ENCODE results near the gene TMEM131L. TPM values are rescaled to one million over a fixed set of nuclear protein-coding genes. Genes with fewer than 3 reads are reported as not detected.
A peak's percentile ranks its signal among the peaks of the same experiment; 100 is the strongest.

Gene TMEM131L
- polyA plus RNA-seq, 3 donors: 11.2 to 58.3 (median 26.0) TPM

GRCh38 chr4:153497091-153497531 lies 31.0 kb downstream of the TMEM131L start:
- Histone ChIP-seq H3K36me3 (replicated peaks in 1 of 2; ENCODE audit: control insufficient read depth in 1 of 2, insufficient read depth in 2 of 2, low read length in 2 of 2) (peaks cover 15 to 67% of the 10 kb centered on the region in 2 donors), H4K20me1 (ENCODE audit: insufficient read depth, low read length) (peaks cover 97% of the 10 kb centered on the region), H3K4me1 (ENCODE audit: control insufficient read depth in 1 of 2, insufficient read depth in 2 of 2, low read length in 2 of 2) (no peaks in the 10 kb centered on the region), H3K27ac (ENCODE audit: low read depth in 1 of 2, low read length in 2 of 2) (no peak overlapping the region), H3K9me3 (replicated peaks in 1 of 2; ENCODE audit: control insufficient read depth in 1 of 2, insufficient read depth in 1 of 2, low read length in 2 of 2) (no peaks in the 10 kb centered on the region), H3K79me2 (ENCODE audit: insufficient read depth, low read length) (peaks cover 96% of the 10 kb centered on the region), H3K4me3 (replicated peaks in 1 of 3; ENCODE audit: low read depth in 2 of 3, low read length in 3 of 3) (no peak overlapping the region), H3K27me3 (ENCODE audit: control insufficient read depth in 2 of 2, insufficient read depth in 2 of 2, low read length in 2 of 2) (no peaks in the 10 kb centered on the region), H3K4me2 (replicated peaks; ENCODE audit: extremely low read depth, low read length, poor library complexity, severe bottlenecking) (no peak overlapping the region), H3K9ac (ENCODE audit: insufficient read depth, low read length, poor library complexity, severe bottlenecking) (no peak overlapping the region), H2AFZ (ENCODE audit: insufficient read depth, low read depth, low read length, poor library complexity, severe bottlenecking) (no peak overlapping the region)
- Mint-ChIP-seq H3K27ac (peak overlapping the region in 4 of 7 donors; percentile 40 to 70 (median 59)), H3K4me3 (no peak overlapping the region), H3K27me3 (ENCODE audit: low read depth in 3 of 3) (no peaks in the 10 kb centered on the region), H3K36me3 (peaks cover 52 to 60% of the 10 kb centered on the region in 2 donors), H3K4me1 (peaks cover 18% of the 10 kb centered on the region), H3K9me3 (no peaks in the 10 kb centered on the region)
- no CpG with 5 or more reads among the region's 4 CpGs for WGBS (ENCODE audit: insufficient coverage)
- no peak for DNase-seq
- intact Hi-C loops (cut with micrococcal nuclease): no loop called here
- TF ChIP-seq CTCF (IDR thresholded peaks at IDR 0.05): no peak

- H3K9me3 ChIP-seq (replicated peaks in 1 of 2; ENCODE audit: control insufficient read depth in 1 of 2, insufficient read depth in 1 of 2, low read length in 2 of 2): no peaks in the 10 kb centered on the region
These were observed 32.1 kb downstream of the TMEM131L start for GRCh38 chr4:153497988-153498967.

More at GRCh38 chr4:153497988-153498967, 32.1 kb downstream of the TMEM131L start:
- intact Hi-C loops (cut with micrococcal nuclease): no loop called here
- Histone ChIP-seq H3K4me1 (ENCODE audit: control insufficient read depth in 1 of 2, insufficient read depth in 2 of 2, low read length in 2 of 2) (no peaks in the 10 kb centered on the region), H3K4me3 (replicated peaks in 1 of 3; ENCODE audit: low read depth in 2 of 3, low read length in 3 of 3) (no peak overlapping the region), H4K20me1 (ENCODE audit: insufficient read depth, low read length) (peaks cover 100% of the 10 kb centered on the region), H2AFZ (ENCODE audit: insufficient read depth, low read depth, low read length, poor library complexity, severe bottlenecking) (no peak overlapping the region), H3K4me2 (replicated peaks; ENCODE audit: extremely low read depth, low read length, poor library complexity, severe bottlenecking) (no peak overlapping the region), H3K27me3 (ENCODE audit: control insufficient read depth in 2 of 2, insufficient read depth in 2 of 2, low read length in 2 of 2) (no peaks in the 10 kb centered on the region), H3K36me3 (replicated peaks in 1 of 2; ENCODE audit: control insufficient read depth in 1 of 2, insufficient read depth in 2 of 2, low read length in 2 of 2) (peaks cover 15 to 67% of the 10 kb centered on the region in 2 donors), H3K27ac (ENCODE audit: low read depth in 1 of 2, low read length in 2 of 2) (no peak overlapping the region), H3K79me2 (ENCODE audit: insufficient read depth, low read length) (peaks cover 96% of the 10 kb centered on the region), H3K9ac (ENCODE audit: insufficient read depth, low read length, poor library complexity, severe bottlenecking) (no peak overlapping the region)
- peaks cover 26% of the 10 kb centered on the region for H3K4me1 Mint-ChIP-seq
- no peak for TF ChIP-seq CTCF (IDR thresholded peaks at IDR 0.05)
- no peak for DNase-seq
- 90% methylated on average over 6 of the region's 9 CpGs for WGBS (ENCODE audit: insufficient coverage)
- peaks cover 50 to 55% of the 10 kb centered on the region in 2 donors for H3K36me3 Mint-ChIP-seq
- H3K27ac Mint-ChIP-seq: peak overlapping the region in 3 of 7 donors; percentile 38 to 58 (median 50)
- H3K27me3 Mint-ChIP-seq (ENCODE audit: low read depth in 3 of 3): no peaks in the 10 kb centered on the region
- no peak overlapping the region for H3K4me3 Mint-ChIP-seq
- H3K9me3 Mint-ChIP-seq: no peaks in the 10 kb centered on the region

All from CD14-positive monocyte (primary cell).